Transverse colon (tissue), 4 donors: ENCODE results near the gene INPP4B. TPM values are rescaled to one million over a fixed set of nuclear protein-coding genes. Genes with fewer than 3 reads are reported as not detected.

Experiments
- DNase-seq: peaks from one replicate; pipeline ENCODE4 v3.0.0-alpha.2; 2019
- H3K27ac ChIP-seq, 4 donors: fragments of 200-600 bp; sonication (generic); 2 replicates each; pipeline ENCODE4 v1.5.1; 2016 to 2018; ENCODE audit warnings: inconsistent platforms in 4 of 4
- H3K27me3 ChIP-seq: fragments of 200-600 bp; sonication (generic); 2 replicates; pipeline ENCODE4 v1.5.1; 2017; ENCODE audit warnings: inconsistent platforms
- H3K36me3 ChIP-seq, 4 donors: fragments of 200-600 bp; sonication (generic); 2 replicates each; pipeline ENCODE4 v1.5.1; 2017 to 2019; ENCODE audit warnings: inconsistent platforms in 4 of 4
- H3K4me1 ChIP-seq, 4 donors: fragments of 200-600 bp; sonication (generic); 2 replicates each; pipeline ENCODE4 v1.5.1; 2017 to 2020; ENCODE audit warnings: inconsistent platforms in 4 of 4
- H3K4me3 ChIP-seq, 4 donors: fragments of 200-600 bp; sonication (generic); 1 replicate in 1 of 4; 2 replicates in 3 of 4; pipeline versions ENCODE4 v1.5.1 to v1.6.1; 2017 to 2019; ENCODE audit warnings: inconsistent platforms in 4 of 4
- H3K9me3 ChIP-seq, 2 donors: fragments of 200-600 bp; sonication (generic); 2 replicates each; pipeline ENCODE4 v1.5.1; 2017 to 2019; ENCODE audit warnings: inconsistent platforms in 2 of 2
- EP300 ChIP-seq: sonication (generic); formaldehyde crosslinking; IDR thresholded peaks from one replicate; pipeline ENCODE4 v1.6.1; 2017; ENCODE audit warnings: antibody characterized with exemption, low read depth
- POLR2A ChIP-seq: fragments of 450-650 bp; IDR thresholded peaks from one replicate; pipeline ENCODE4 v1.6.1; 2016; ENCODE audit warnings: antibody characterized with exemption, mild to moderate bottlenecking, moderate library complexity
- POLR2AphosphoS5 ChIP-seq, 3 donors: sonication (generic); formaldehyde crosslinking; IDR thresholded peaks; one replicate each; pipeline ENCODE4 v1.6.1; 2016; ENCODE audit warnings: antibody characterized with exemption in 3 of 3
- WGBS, 2 donors: methylation state at CpG; one replicate each; pipeline ENCODE4 v1.1.5; 2018; ENCODE audit warnings: low coverage in 1 of 2; 5-methylcytosine and 5-hydroxymethylcytosine counted together
- in situ Hi-C, 4 donors: fragments of 200-750 bp; cut with MboI; loops; one replicate each; pipeline versions ENCODE4 v1.15.0 to v1.15.1; 2017; ENCODE audit warnings: low sequenced_read_pairs in 3 of 4, low pct_ligation_motif_present in 1 of 4, low pct_unique_long_range_greater_than_20kb in 1 of 4
- intact Hi-C: fragments of 100-400 bp; cut with DNase I; formaldehyde crosslinking; loops from one replicate; pipeline ENCODE4 v1.15.1; 2023; ENCODE audit warnings: low total_unique reads
- total RNA-seq, 4 donors: library from RNA; depleted of rRNA; stranded (reverse); fragments of >200 nt; gene quantifications; one replicate each; pipeline ENCODE4 v1.1.0, GENCODE V29; 2016
- TF ChIP-seq, protein P1 (sequence below), 5 experiments: fragments of 200-600 bp in 3 of 5; fragments of 450-650 bp in 2 of 5; sonication (generic) in 3 of 5; IDR thresholded peaks; 1 replicate in 2 of 5; 2 replicates in 3 of 5; pipeline ENCODE4 v1.5.1; 2016 to 2017; ENCODE audit warnings: antibody characterized with exemption in 5 of 5, inconsistent platforms in 3 of 5, mild to moderate bottlenecking in 2 of 5, moderate library complexity in 1 of 5

INPP4B gene
- total RNA-seq, 4 donors from 2014 or later = 18.3 to 33.8 (median 31.4) TPM

DNA sequence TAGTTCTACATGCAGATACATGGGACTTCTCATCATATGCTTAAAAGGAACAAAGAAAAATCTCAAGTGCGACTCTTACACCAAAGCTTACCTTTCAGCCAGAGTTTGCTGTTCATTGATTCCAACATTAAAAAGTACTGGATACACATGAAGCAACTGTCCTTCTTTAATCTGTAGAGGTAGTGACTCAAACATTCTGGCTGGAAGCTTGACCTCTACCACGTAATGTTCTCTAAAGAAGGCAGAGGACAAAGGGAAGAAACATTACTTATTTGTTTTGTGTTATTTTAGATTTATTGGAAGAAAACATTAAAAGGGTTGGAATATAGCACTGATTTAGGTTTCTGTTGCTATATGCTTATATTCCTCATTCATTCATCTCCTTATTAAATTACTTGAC lies 733.6 kb downstream of the INPP4B start:
- Histone ChIP-seq H3K27me3 (no peaks in the 10 kb centered on the region), H3K36me3 (peaks cover 0 to 3% (median 1%) of the 10 kb centered on the region in 4 donors), H3K9me3 (no peaks in the 10 kb centered on the region), H3K4me3 (no peak overlapping the region), H3K4me1 (no peaks in the 10 kb centered on the region), H3K27ac (no peak overlapping the region)
- intact Hi-C loops (no loop called here), in situ Hi-C loops (no loop called here)
- no peak for TF ChIP-seq POLR2AphosphoS5 (IDR thresholded peaks at IDR 0.05)
- no peak for TF ChIP-seq EP300
- no peak for TF ChIP-seq POLR2A
- TF ChIP-seq, protein P1, sequence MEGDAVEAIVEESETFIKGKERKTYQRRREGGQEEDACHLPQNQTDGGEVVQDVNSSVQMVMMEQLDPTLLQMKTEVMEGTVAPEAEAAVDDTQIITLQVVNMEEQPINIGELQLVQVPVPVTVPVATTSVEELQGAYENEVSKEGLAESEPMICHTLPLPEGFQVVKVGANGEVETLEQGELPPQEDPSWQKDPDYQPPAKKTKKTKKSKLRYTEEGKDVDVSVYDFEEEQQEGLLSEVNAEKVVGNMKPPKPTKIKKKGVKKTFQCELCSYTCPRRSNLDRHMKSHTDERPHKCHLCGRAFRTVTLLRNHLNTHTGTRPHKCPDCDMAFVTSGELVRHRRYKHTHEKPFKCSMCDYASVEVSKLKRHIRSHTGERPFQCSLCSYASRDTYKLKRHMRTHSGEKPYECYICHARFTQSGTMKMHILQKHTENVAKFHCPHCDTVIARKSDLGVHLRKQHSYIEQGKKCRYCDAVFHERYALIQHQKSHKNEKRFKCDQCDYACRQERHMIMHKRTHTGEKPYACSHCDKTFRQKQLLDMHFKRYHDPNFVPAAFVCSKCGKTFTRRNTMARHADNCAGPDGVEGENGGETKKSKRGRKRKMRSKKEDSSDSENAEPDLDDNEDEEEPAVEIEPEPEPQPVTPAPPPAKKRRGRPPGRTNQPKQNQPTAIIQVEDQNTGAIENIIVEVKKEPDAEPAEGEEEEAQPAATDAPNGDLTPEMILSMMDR (IDR thresholded peaks at IDR 0.05) = no peak
- DNase-seq = no peak
- WGBS, 2 donors = 90 to 92% methylated on average over 2 of the region's 2 CpGs

DNA sequence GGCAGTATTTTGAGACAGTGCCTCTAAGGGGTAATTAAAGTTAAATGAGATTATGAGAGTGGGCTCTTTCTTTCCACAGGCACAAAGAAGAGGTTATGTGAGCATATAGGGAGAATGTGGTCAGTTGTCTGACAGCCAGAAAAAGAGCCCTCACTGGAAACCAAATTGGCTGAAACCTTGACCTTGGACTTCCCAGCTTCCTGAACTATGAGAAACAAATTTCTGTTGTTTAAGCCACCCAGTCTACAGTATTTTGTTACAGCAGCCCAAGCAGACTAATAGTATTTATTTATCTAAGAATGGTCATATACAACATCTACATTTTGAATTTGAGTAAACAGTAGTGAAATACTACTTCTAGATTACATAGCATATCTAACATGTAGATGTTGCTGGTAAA lies 736.0 kb downstream of the INPP4B start:
- in situ Hi-C loops (no loop called here), intact Hi-C loops (no loop called here)
- H3K27ac ChIP-seq = no peak overlapping the region
- TF ChIP-seq POLR2A = no peak
- no peak for TF ChIP-seq EP300
- no peak for TF ChIP-seq POLR2AphosphoS5 (IDR thresholded peaks at IDR 0.05)
- TF ChIP-seq, protein P1 (IDR thresholded peaks at IDR 0.05) = no peak
- H3K9me3 ChIP-seq = no peaks in the 10 kb centered on the region
- no peaks in the 10 kb centered on the region for H3K4me1 ChIP-seq
- H3K27me3 ChIP-seq = no peaks in the 10 kb centered on the region
- DNase-seq = no peak
- H3K36me3 ChIP-seq = peaks cover 0 to 5% (median 2%) of the 10 kb centered on the region in 4 donors
- H3K4me3 ChIP-seq = no peak overlapping the region

DNA sequence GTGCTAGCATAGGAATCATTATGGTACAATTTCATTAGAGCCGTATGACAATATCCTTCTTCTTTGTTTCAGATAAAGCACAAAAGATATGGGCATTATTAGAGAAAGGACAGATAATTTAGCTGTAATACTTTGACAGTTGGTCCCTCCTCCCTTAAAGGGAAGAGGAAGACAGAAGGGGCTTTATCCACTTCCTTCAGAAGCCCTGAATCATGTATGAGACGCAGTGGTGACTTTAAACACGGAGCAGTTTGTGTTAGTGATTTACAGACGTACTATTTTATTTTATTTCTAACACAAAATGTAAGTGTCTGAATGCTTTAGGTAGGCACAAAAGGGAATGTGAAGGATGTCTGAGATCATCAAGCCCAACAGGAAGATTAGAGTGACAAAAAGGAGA lies 742.1 kb downstream of the INPP4B start:
- 78 to 83% methylated on average over 4 of the region's 4 CpGs for WGBS, 2 donors
- H3K9me3 ChIP-seq = no peaks in the 10 kb centered on the region
- no peaks in the 10 kb centered on the region for H3K4me1 ChIP-seq
- peaks cover 0 to 5% (median 2%) of the 10 kb centered on the region in 4 donors for H3K36me3 ChIP-seq
- no peak overlapping the region for H3K27ac ChIP-seq
- in situ Hi-C loops = no loop called here
- TF ChIP-seq EP300 = no peak
- TF ChIP-seq POLR2AphosphoS5 (IDR thresholded peaks at IDR 0.05) = no peak
- TF ChIP-seq POLR2A = no peak
- TF ChIP-seq, protein P1 (IDR thresholded peaks at IDR 0.05) = no peak
- H3K4me3 ChIP-seq = no peak overlapping the region
- no peaks in the 10 kb centered on the region for H3K27me3 ChIP-seq
- intact Hi-C loops = no loop called here
- DNase-seq = no peak

DNA sequence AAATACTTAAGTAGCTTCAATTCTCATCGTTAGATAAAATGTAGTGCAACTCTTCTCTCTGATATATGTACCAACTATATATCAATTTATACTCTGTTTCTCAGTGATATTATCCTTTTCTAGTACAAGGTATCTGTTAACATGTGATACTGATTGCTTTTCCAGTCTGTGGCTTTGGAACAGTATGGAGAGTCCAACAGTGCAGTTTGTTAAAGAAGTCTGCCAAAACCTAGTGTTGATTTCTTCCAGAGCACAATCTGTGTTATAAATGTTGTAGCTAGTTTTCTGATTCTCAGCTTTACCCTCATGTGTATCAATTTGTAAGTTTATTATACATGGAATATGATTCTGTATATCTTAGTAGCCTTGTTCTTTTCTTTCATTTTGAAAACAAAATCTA lies 744.7 kb downstream of the INPP4B start:
- H3K4me1 ChIP-seq = no peaks in the 10 kb centered on the region
- H3K4me3 ChIP-seq = no peak overlapping the region
- H3K36me3 ChIP-seq = no peaks in the 10 kb centered on the region
- TF ChIP-seq EP300 = no peak
- no peak for TF ChIP-seq POLR2AphosphoS5 (IDR thresholded peaks at IDR 0.05)
- TF ChIP-seq POLR2A = no peak
- TF ChIP-seq, protein P1 (IDR thresholded peaks at IDR 0.05) = no peak
- H3K27me3 ChIP-seq = no peaks in the 10 kb centered on the region
- no peak for DNase-seq
- intact Hi-C loops (no loop called here), in situ Hi-C loops (no loop called here)
- H3K27ac ChIP-seq = no peak overlapping the region
- H3K9me3 ChIP-seq = no peaks in the 10 kb centered on the region
- WGBS, 2 donors = 56 to 89% methylated on average over 1 of the region's 1 CpG
